Measurements from ENCODE around the gene GLIS1.

The GLIS1 gene

GRCh38 chr1:53700776-53701175, 38.2 kb downstream of the GLIS1 start:
- Histone ChIP-seq H3K4me2 (ENCODE audit: low read depth, low read length) (no peak overlapping the region), H3K79me2 (ENCODE audit: low read length) (no peaks in the 10 kb centered on the region), H3K9me3 (replicated peaks; ENCODE audit: insufficient read depth, low read length) (no peaks in the 10 kb centered on the region)

GRCh38 chr1:53699981-53700380, 39.0 kb downstream of the GLIS1 start:
- Histone ChIP-seq H3F3A (ENCODE audit: insufficient read depth, low read length) (no peaks in the 10 kb centered on the region), H3K9me2 (replicated peaks; ENCODE audit: insufficient read depth, low read length) (no peaks in the 10 kb centered on the region), H3K9me3 (replicated peaks; ENCODE audit: insufficient read depth, low read length) (no peaks in the 10 kb centered on the region), H3K9ac (ENCODE audit: low read length) (no peak overlapping the region), H3K36me3 (replicated peaks; ENCODE audit: insufficient read depth, low read length) (no peaks in the 10 kb centered on the region), H4K20me1 (ENCODE audit: insufficient read depth, low read length) (no peaks in the 10 kb centered on the region), H3K27me3 (replicated peaks; ENCODE audit: insufficient read depth, low read length) (no peaks in the 10 kb centered on the region), H3K4me2 (ENCODE audit: low read depth, low read length) (no peak overlapping the region), H3K27ac (ENCODE audit: low read length) (no peak overlapping the region), H2AFZ (ENCODE audit: low read length) (no peak overlapping the region), H3K79me2 (ENCODE audit: low read length) (no peaks in the 10 kb centered on the region), H3K4me3 (ENCODE audit: low read length) (no peak overlapping the region), H3K4me1 (ENCODE audit: low read length) (no peaks in the 10 kb centered on the region)
- DNase-seq: no peak
- no peak for TF ChIP-seq EZH2phosphoT487 (IDR thresholded peaks at IDR 0.05; ENCODE audit: low read length)
- TF ChIP-seq EZH2 (optimal IDR thresholded peaks at IDR 0.05; ENCODE audit: low read depth, low read length): no peak
- TF ChIP-seq CTCF (IDR thresholded peaks at IDR 0.05; ENCODE audit: low read length): no peak

More at GRCh38 chr1:53700776-53701175, 38.2 kb downstream of the GLIS1 start:
- Histone ChIP-seq H3K27me3 (replicated peaks; ENCODE audit: insufficient read depth, low read length) (no peaks in the 10 kb centered on the region), H3K36me3 (replicated peaks; ENCODE audit: insufficient read depth, low read length) (no peaks in the 10 kb centered on the region), H2AFZ (ENCODE audit: low read length) (no peak overlapping the region), H3K27ac (ENCODE audit: low read length) (no peak overlapping the region), H4K20me1 (ENCODE audit: insufficient read depth, low read length) (no peaks in the 10 kb centered on the region), H3K9me2 (replicated peaks; ENCODE audit: insufficient read depth, low read length) (no peaks in the 10 kb centered on the region), H3K4me1 (ENCODE audit: low read length) (no peaks in the 10 kb centered on the region), H3K9ac (ENCODE audit: low read length) (no peak overlapping the region), H3F3A (ENCODE audit: insufficient read depth, low read length) (no peaks in the 10 kb centered on the region), H3K4me3 (ENCODE audit: low read length) (no peak overlapping the region)
- TF ChIP-seq EZH2 (optimal IDR thresholded peaks at IDR 0.05; ENCODE audit: low read depth, low read length): no peak
- DNase-seq: no peak

GRCh38 chr1:53698384-53698980, 40.5 kb downstream of the GLIS1 start:
- Histone ChIP-seq H3K4me1 (ENCODE audit: low read length) (no peaks in the 10 kb centered on the region), H3F3A (ENCODE audit: insufficient read depth, low read length) (no peaks in the 10 kb centered on the region), H3K9ac (ENCODE audit: low read length) (no peak overlapping the region), H3K9me2 (replicated peaks; ENCODE audit: insufficient read depth, low read length) (no peaks in the 10 kb centered on the region), H3K27me3 (replicated peaks; ENCODE audit: insufficient read depth, low read length) (no peaks in the 10 kb centered on the region), H3K36me3 (replicated peaks; ENCODE audit: insufficient read depth, low read length) (no peaks in the 10 kb centered on the region), H3K79me2 (ENCODE audit: low read length) (no peaks in the 10 kb centered on the region), H2AFZ (ENCODE audit: low read length) (no peak overlapping the region), H3K27ac (ENCODE audit: low read length) (no peak overlapping the region), H4K20me1 (ENCODE audit: insufficient read depth, low read length) (no peaks in the 10 kb centered on the region), H3K4me2 (ENCODE audit: low read depth, low read length) (no peak overlapping the region), H3K4me3 (ENCODE audit: low read length) (no peak overlapping the region), H3K9me3 (replicated peaks; ENCODE audit: insufficient read depth, low read length) (no peaks in the 10 kb centered on the region)
- no peak for DNase-seq
- TF ChIP-seq CTCF (IDR thresholded peaks at IDR 0.05; ENCODE audit: low read length) (no peak), EZH2phosphoT487 (IDR thresholded peaks at IDR 0.05; ENCODE audit: low read length) (no peak)

- Histone ChIP-seq H3K27me3 (replicated peaks; ENCODE audit: insufficient read depth, low read length) (no peaks in the 10 kb centered on the region), H4K20me1 (ENCODE audit: insufficient read depth, low read length) (no peaks in the 10 kb centered on the region), H3K9me3 (replicated peaks; ENCODE audit: insufficient read depth, low read length) (no peaks in the 10 kb centered on the region), H3K9me2 (replicated peaks; ENCODE audit: insufficient read depth, low read length) (no peaks in the 10 kb centered on the region), H3K36me3 (replicated peaks; ENCODE audit: insufficient read depth, low read length) (no peaks in the 10 kb centered on the region), H3K4me1 (ENCODE audit: low read length) (no peaks in the 10 kb centered on the region), H3K27ac (ENCODE audit: low read length) (no peak overlapping the region), H3K4me3 (ENCODE audit: low read length) (no peak overlapping the region), H3F3A (ENCODE audit: insufficient read depth, low read length) (no peaks in the 10 kb centered on the region), H2AFZ (ENCODE audit: low read length) (no peak overlapping the region), H3K9ac (ENCODE audit: low read length) (no peak overlapping the region), H3K79me2 (ENCODE audit: low read length) (no peaks in the 10 kb centered on the region), H3K4me2 (ENCODE audit: low read depth, low read length) (no peak overlapping the region)
- DNase-seq: no peak
- no peak for TF ChIP-seq EZH2phosphoT487 (IDR thresholded peaks at IDR 0.05; ENCODE audit: low read length)
- no peak for TF ChIP-seq EZH2 (optimal IDR thresholded peaks at IDR 0.05; ENCODE audit: low read depth, low read length)
- TF ChIP-seq CTCF (IDR thresholded peaks at IDR 0.05; ENCODE audit: low read length): no peak
These were observed 41.1 kb downstream of the GLIS1 start for GRCh38 chr1:53697721-53698383.
